Mucosa of stomach (tissue), 1 donor: ENCODE results near the gene RGS7.

Experiments
- H3K27me3 ChIP-seq: one replicate; pipeline ENCODE4 v1.7.0; 2013; ENCODE audit warnings: mild to moderate bottlenecking, low read length; ENCODE audit not compliant: control insufficient read depth, insufficient read depth
- H3K36me3 ChIP-seq: one replicate; pipeline ENCODE4 v1.7.0; 2013; ENCODE audit warnings: low read length; ENCODE audit not compliant: control insufficient read depth, insufficient read depth
- H3K4me1 ChIP-seq: one replicate; pipeline ENCODE4 v1.7.0; 2013; ENCODE audit warnings: mild to moderate bottlenecking, low read length; ENCODE audit not compliant: control insufficient read depth, insufficient read depth
- H3K4me3 ChIP-seq: one replicate; pipeline ENCODE4 v1.7.0; 2013; ENCODE audit warnings: low read length
- H3K9ac ChIP-seq: one replicate; pipeline ENCODE4 v1.7.0; 2013; ENCODE audit warnings: mild to moderate bottlenecking, low read length, moderate library complexity
- H3K9me3 ChIP-seq: one replicate; pipeline ENCODE4 v1.7.0; 2013; ENCODE audit warnings: mild to moderate bottlenecking, low read length, moderate library complexity; ENCODE audit not compliant: control insufficient read depth
- donor health status: Pancreatic carcinoma.

The RGS7 gene

DNA sequence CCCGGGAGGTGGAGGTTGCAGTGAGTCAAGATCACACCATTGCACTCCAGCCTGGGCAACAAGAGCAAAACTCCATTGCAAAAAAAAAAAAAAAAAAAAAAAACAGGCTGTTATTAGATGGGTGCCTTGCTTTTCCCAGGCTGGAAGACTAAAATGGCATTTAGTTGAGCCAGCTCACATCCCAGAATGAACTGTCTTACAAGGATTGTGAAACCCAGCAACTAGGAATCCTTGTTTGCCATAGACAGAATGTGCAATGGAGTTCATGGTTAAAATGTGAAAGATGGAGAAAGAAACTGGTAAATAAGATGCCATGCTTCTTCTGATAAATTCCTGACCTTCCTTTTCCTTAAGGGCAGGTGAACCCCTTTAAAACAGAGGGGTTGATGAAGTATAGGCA lies 529.2 kb downstream of the RGS7 start:
- no peaks in the 10 kb centered on the region for H3K27me3 ChIP-seq
- H3K4me3 ChIP-seq, result no peak overlapping the region
- no peaks in the 10 kb centered on the region for H3K9me3 ChIP-seq
- no peaks in the 10 kb centered on the region for H3K4me1 ChIP-seq
- H3K36me3 ChIP-seq, result no peaks in the 10 kb centered on the region
- no peak overlapping the region for H3K9ac ChIP-seq

DNA sequence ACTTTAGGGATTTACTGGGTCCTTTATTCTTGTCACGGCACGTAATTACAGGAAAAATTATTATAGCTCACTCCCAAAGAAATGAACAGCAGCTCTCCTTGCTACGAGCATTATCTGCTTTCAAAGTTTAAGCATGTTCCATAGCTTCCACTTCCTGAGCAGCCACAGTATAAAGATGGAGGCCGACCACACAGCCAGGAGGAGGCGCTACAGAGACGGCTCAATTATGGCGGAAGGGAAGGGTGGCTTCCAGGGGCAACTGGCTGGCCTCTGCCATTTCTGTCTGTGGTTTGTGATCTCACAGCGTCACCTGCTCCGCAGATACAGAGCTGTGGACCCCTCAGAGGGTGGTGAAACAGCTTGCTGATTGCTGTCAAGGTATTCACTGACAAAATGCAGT lies 532.8 kb downstream of the RGS7 start:
- Histone ChIP-seq H3K9ac (no peak overlapping the region), H3K36me3 (no peaks in the 10 kb centered on the region), H3K27me3 (no peaks in the 10 kb centered on the region), H3K9me3 (no peaks in the 10 kb centered on the region), H3K4me1 (no peaks in the 10 kb centered on the region), H3K4me3 (no peak overlapping the region)

DNA sequence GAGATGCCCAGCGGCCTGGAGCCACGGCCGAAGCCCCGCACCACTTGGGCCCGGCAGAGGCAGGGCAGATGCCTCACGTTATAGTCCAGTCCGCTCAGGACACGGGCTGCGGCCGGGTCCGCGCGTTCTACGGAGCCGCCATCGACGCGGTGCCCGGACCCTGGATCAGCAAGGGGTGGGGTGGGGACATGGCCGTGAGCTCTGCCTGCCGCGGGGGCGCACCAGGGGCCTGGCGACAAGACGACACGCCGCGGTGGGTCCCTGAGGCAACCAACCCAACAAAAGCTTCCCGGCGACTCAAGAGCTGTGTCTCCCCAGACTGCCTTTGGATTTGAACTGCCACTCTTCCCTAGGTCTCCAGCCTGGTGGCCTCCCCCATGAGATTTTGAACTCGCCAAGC lies 533.6 kb downstream of the RGS7 start:
- H3K4me3 ChIP-seq, result no peak overlapping the region
- no peaks in the 10 kb centered on the region for H3K4me1 ChIP-seq
- no peaks in the 10 kb centered on the region for H3K27me3 ChIP-seq
- no peaks in the 10 kb centered on the region for H3K9me3 ChIP-seq
- no peak overlapping the region for H3K9ac ChIP-seq
- H3K36me3 ChIP-seq, result no peaks in the 10 kb centered on the region

GRCh38 chr1:240821925-240822324 lies 535.1 kb downstream of the RGS7 start:
- no peaks in the 10 kb centered on the region for H3K27me3 ChIP-seq
- H3K4me3 ChIP-seq, result no peak overlapping the region
- no peaks in the 10 kb centered on the region for H3K4me1 ChIP-seq

DNA sequence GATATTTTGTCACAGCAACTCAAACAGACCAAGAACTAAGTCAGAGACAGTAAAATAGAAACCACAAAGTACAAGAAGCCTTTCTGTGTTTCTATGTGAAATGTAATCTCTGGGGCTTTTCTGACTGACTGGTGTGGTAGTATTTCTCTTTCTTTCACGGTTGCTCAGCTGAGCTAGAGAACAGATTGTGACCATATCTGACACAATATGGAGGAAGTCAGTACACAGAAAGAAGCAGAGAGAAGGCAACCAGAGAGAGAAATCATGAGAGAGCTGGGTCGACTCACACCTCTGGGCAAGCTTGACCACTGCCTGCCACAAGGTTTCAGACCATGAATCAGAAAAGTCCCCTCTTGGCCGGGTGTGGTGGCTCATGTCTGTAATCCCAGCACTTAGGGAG lies 536.2 kb downstream of the RGS7 start:
- Histone ChIP-seq H3K36me3 (no peaks in the 10 kb centered on the region), H3K9ac (no peak overlapping the region), H3K27me3 (no peaks in the 10 kb centered on the region), H3K4me1 (no peaks in the 10 kb centered on the region), H3K4me3 (no peak overlapping the region), H3K9me3 (no peaks in the 10 kb centered on the region)

More at GRCh38 chr1:240821925-240822324, 535.1 kb downstream of the RGS7 start:
- H3K9ac ChIP-seq, result no peak overlapping the region
- no peaks in the 10 kb centered on the region for H3K9me3 ChIP-seq
- H3K36me3 ChIP-seq, result no peaks in the 10 kb centered on the region

DNA sequence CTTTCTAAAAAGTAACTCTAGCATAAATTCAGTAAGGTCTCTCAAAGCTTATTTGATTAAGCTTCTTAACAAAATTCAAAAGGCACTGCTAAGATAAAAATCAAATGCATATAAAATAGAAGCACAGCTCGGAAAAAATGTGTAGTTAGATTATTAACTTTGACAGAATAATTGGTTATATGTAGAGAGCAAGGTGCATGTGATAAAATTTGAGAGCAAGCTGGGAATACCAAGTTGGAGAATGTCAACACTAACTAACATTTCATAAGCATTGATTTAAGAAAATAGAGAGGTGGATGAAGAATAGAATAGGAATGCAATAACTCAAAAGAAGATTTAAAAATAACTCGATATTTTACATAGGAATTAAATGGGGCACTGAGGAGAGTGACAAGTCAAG lies 540.5 kb downstream of the RGS7 start:
- Histone ChIP-seq H3K9ac (no peak overlapping the region), H3K4me3 (no peak overlapping the region), H3K4me1 (no peaks in the 10 kb centered on the region), H3K9me3 (no peaks in the 10 kb centered on the region), H3K27me3 (no peaks in the 10 kb centered on the region), H3K36me3 (no peaks in the 10 kb centered on the region)

DNA sequence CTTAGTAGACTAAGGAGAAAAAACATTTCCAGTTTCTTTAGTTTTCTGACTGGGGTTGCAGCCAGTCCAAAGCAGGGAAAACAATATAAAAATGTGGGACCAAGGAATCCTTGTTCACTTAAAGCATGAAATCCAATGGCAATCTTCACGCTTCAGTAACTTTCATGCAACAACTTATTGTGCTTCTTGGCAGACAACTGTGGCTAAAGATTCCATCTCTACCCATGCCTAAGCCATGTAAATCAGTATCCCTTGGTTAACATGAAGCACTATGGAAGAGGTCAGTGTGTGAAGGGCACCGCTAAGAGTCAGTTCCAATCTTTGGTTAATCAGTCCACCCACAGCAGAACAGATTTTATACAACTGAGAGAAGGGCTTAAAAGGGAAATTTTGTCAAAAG lies 543.3 kb downstream of the RGS7 start:
- H3K9me3 ChIP-seq, result no peaks in the 10 kb centered on the region
- no peaks in the 10 kb centered on the region for H3K4me1 ChIP-seq
- no peaks in the 10 kb centered on the region for H3K36me3 ChIP-seq
- H3K9ac ChIP-seq, result no peak overlapping the region
- no peaks in the 10 kb centered on the region for H3K27me3 ChIP-seq
- no peak overlapping the region for H3K4me3 ChIP-seq

- H3K36me3 ChIP-seq, result no peaks in the 10 kb centered on the region
- no peak overlapping the region for H3K9ac ChIP-seq
- no peaks in the 10 kb centered on the region for H3K9me3 ChIP-seq
- no peak overlapping the region for H3K4me3 ChIP-seq
- no peaks in the 10 kb centered on the region for H3K27me3 ChIP-seq
- no peaks in the 10 kb centered on the region for H3K4me1 ChIP-seq
Measured at GRCh38 chr1:240811256-240811655, 545.7 kb downstream of the RGS7 start.

GRCh38 chr1:240808381-240808780 lies 548.6 kb downstream of the RGS7 start:
- H3K36me3 ChIP-seq, result no peaks in the 10 kb centered on the region
- no peaks in the 10 kb centered on the region for H3K4me1 ChIP-seq
- H3K4me3 ChIP-seq, result no peak overlapping the region
- no peaks in the 10 kb centered on the region for H3K9me3 ChIP-seq
- no peak overlapping the region for H3K9ac ChIP-seq
- no peaks in the 10 kb centered on the region for H3K27me3 ChIP-seq

- no peaks in the 10 kb centered on the region for H3K9me3 ChIP-seq
- H3K4me3 ChIP-seq, result no peak overlapping the region
- H3K4me1 ChIP-seq, result no peaks in the 10 kb centered on the region
- H3K27me3 ChIP-seq, result no peaks in the 10 kb centered on the region
- H3K36me3 ChIP-seq, result no peaks in the 10 kb centered on the region
- H3K9ac ChIP-seq, result no peak overlapping the region
Measured at GRCh38 chr1:240806200-240806745, 550.7 kb downstream of the RGS7 start.

- Histone ChIP-seq H3K4me1 (no peaks in the 10 kb centered on the region), H3K9me3 (no peaks in the 10 kb centered on the region), H3K4me3 (no peak overlapping the region), H3K36me3 (no peaks in the 10 kb centered on the region), H3K9ac (no peak overlapping the region), H3K27me3 (no peaks in the 10 kb centered on the region)
Measured at GRCh38 chr1:240804475-240804874, 552.5 kb downstream of the RGS7 start.

DNA sequence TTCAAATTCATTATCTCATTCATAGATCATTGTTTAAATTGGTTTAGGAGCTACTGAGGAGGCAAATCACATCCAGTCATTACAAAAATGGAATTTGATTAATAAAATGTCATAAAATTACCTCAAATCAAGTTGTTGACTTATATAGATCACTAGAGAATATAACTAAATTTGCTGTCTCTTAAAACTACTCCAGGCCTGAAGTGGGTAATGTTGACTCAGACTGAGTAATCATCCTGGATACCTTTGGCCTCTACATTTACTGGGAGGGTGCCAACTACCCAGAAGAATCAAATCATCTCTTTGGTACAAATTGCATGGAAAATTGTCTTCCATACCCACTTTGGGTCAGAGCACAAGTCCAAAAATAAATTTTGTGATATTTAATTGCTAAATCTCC lies 553.9 kb downstream of the RGS7 start:
- Histone ChIP-seq H3K27me3 (no peaks in the 10 kb centered on the region), H3K9ac (no peak overlapping the region), H3K36me3 (no peaks in the 10 kb centered on the region), H3K9me3 (no peaks in the 10 kb centered on the region), H3K4me3 (no peak overlapping the region), H3K4me1 (no peaks in the 10 kb centered on the region)

GRCh38 chr1:240802271-240802670 lies 554.7 kb downstream of the RGS7 start:
- Histone ChIP-seq H3K4me3 (no peak overlapping the region), H3K9me3 (no peaks in the 10 kb centered on the region), H3K36me3 (no peaks in the 10 kb centered on the region), H3K4me1 (no peaks in the 10 kb centered on the region), H3K27me3 (no peaks in the 10 kb centered on the region), H3K9ac (no peak overlapping the region)
